Endothelial cell of umbilical vein (primary cell): ENCODE data around the gene KMT5B. TPM values are rescaled to one million over a fixed set of nuclear protein-coding genes. Genes with fewer than 3 reads are reported as not detected.

ENCODE experiments used
- BruUV-seq: library from RNA; stranded (reverse); fragments of 400-500 nt; replicated peaks from 2 replicates; lab custom pipeline; 2021; lab: Mats Ljungman, UMichigan
- CTCF ChIA-PET: fragments of 300-600, 350-600 bp; sonication (Branson Sonifier 250); formaldehyde crosslinking; loops from one replicate; lab custom pipeline; 2021; ENCODE audit warnings: antibody characterized with exemption, inconsistent platforms; lab: Charles Lee
- POLR2A ChIA-PET: fragments of 300-600, 350-600 bp; sonication (Branson Sonifier 250); formaldehyde crosslinking; loops from one replicate; lab custom pipeline; 2021; ENCODE audit warnings: antibody characterized with exemption, inconsistent platforms; lab: Charles Lee
- DNase-seq: peaks from one replicate; pipeline ENCODE4 v3.0.0-alpha.2; 2011; ENCODE audit warnings: low read depth, low spot score
- FAIRE-seq: peaks from 2 replicates; lab custom pipeline; 2011; peaks lifted over from hg19 to GRCh38; lab: Jason Lieb, UNC
- H2AFZ ChIP-seq: 2 replicates; pipeline ENCODE4 v1.6.0; 2012; ENCODE audit warnings: low read depth, low read length, control low read depth, inconsistent platforms
- H3K27ac ChIP-seq: 2 replicates; pipeline ENCODE4 v1.5.1; 2011; ENCODE audit warnings: low read depth, mild to moderate bottlenecking, control low read depth, low read length, moderate library complexity; ENCODE audit not compliant: insufficient read depth
- H3K27me3 ChIP-seq, 2 experiments: 2 replicates each; pipeline versions ENCODE4 v1.6.0 to v1.6.1; 2011; ENCODE audit warnings: low read length in 2 of 2, mixed read lengths in 1 of 2; ENCODE audit not compliant: control insufficient read depth in 2 of 2, insufficient read depth in 2 of 2
- H3K36me3 ChIP-seq, 2 experiments: 2 replicates in 1 of 2; 3 replicates in 1 of 2; pipeline ENCODE4 v1.5.1; 2011; ENCODE audit warnings: low read length in 2 of 2, mild to moderate bottlenecking in 1 of 2, moderate library complexity in 1 of 2; ENCODE audit not compliant: control insufficient read depth in 2 of 2, insufficient read depth in 2 of 2; ENCODE audit errors: extremely low read depth in 1 of 2
- H3K4me1 ChIP-seq: 3 replicates; pipeline ENCODE4 v1.5.1; 2011; ENCODE audit warnings: mild to moderate bottlenecking, low read length; ENCODE audit not compliant: control insufficient read depth, insufficient read depth; ENCODE audit errors: extremely low read depth
- H3K4me2 ChIP-seq: 2 replicates; pipeline ENCODE4 v1.6.1; 2011; ENCODE audit warnings: low read length, control low read depth, mixed read lengths; ENCODE audit not compliant: insufficient read depth
- H3K4me3 ChIP-seq, 3 experiments: fragments of 200-600 bp in 1 of 3; sonication (generic), shearing (Covaris generic) in 1 of 3; replicated peaks in 1 of 3; 2 replicates each; pipeline ENCODE4 v1.5.1; 2011 to 2016; ENCODE audit warnings: control low read depth in 3 of 3, low read length in 3 of 3, mild to moderate bottlenecking in 2 of 3, inconsistent platforms in 1 of 3, low read depth in 1 of 3, moderate library complexity in 1 of 3; ENCODE audit not compliant: insufficient read depth in 1 of 3
- H3K79me2 ChIP-seq: 2 replicates; pipeline ENCODE4 v1.6.0; 2012; ENCODE audit warnings: low read length, inconsistent platforms; ENCODE audit not compliant: control insufficient read depth, insufficient read depth
- H3K9ac ChIP-seq: replicated peaks from 2 replicates; pipeline ENCODE3; 2011; ENCODE audit warnings: low read length, control low read depth; ENCODE audit not compliant: insufficient read depth; ENCODE audit errors: extremely low read depth
- H3K9me1 ChIP-seq: replicated peaks from 3 replicates; pipeline ENCODE4 v1.6.0; 2011; ENCODE audit warnings: mild to moderate bottlenecking, low read length; ENCODE audit not compliant: control insufficient read depth, insufficient read depth; ENCODE audit errors: extremely low read depth
- H3K9me3 ChIP-seq: replicated peaks from 2 replicates; pipeline ENCODE4 v1.5.1; 2012; ENCODE audit warnings: low read length, inconsistent platforms; ENCODE audit not compliant: control insufficient read depth, insufficient read depth
- H4K20me1 ChIP-seq: replicated peaks from 2 replicates; pipeline ENCODE3; 2011; ENCODE audit warnings: mild to moderate bottlenecking, low read length; ENCODE audit not compliant: control insufficient read depth, insufficient read depth; ENCODE audit errors: extremely low read depth
- CTCF ChIP-seq, 2 donors: IDR thresholded peaks; 1 replicate in 1 of 2; 2 replicates in 1 of 2; pipeline ENCODE4 v1.5.1; 2011; ENCODE audit warnings: low read length in 2 of 2, mild to moderate bottlenecking in 2 of 2, moderate library complexity in 2 of 2, control low read depth in 1 of 2, inconsistent platforms in 1 of 2, low read depth in 1 of 2; ENCODE audit not compliant: insufficient read depth in 1 of 2; ENCODE audit errors: extremely low read depth in 1 of 2
- EZH2 ChIP-seq: IDR thresholded peaks from 2 replicates; pipeline ENCODE4 v1.6.1; 2012; ENCODE audit warnings: borderline replicate concordance, low read depth, mild to moderate bottlenecking, moderate library complexity, low read length, inconsistent platforms; ENCODE audit not compliant: severe bottlenecking
- FOS ChIP-seq: IDR thresholded peaks from 2 replicates; pipeline ENCODE4 v1.6.1; 2011; ENCODE audit warnings: mild to moderate bottlenecking, low read length, moderate library complexity, borderline replicate concordance; ENCODE audit not compliant: insufficient read depth
- GATA2 ChIP-seq: IDR thresholded peaks from 2 replicates; pipeline ENCODE4 v1.7.0; 2011; ENCODE audit warnings: low read depth, mild to moderate bottlenecking, moderate library complexity, mixed read lengths, low read length; ENCODE audit not compliant: insufficient read length, insufficient read depth
- MYC ChIP-seq: IDR thresholded peaks from one replicate; pipeline ENCODE4 v1.6.1; 2011; ENCODE audit warnings: mild to moderate bottlenecking, low read depth, low read length
- POLR2A ChIP-seq: IDR thresholded peaks from 2 replicates; pipeline ENCODE4 v1.6.1; 2012; ENCODE audit warnings: low read depth, mild to moderate bottlenecking, control low read depth, low read length
- dilution Hi-C: fragments of 300-500 bp; cut with MboI; formaldehyde crosslinking; loops from one replicate; pipeline ENCODE4 v1.15.0; 2019; ENCODE audit warnings: low sequenced_read_pairs; ENCODE audit not compliant: extremely low pct_ligation_motif_present
- intact Hi-C: fragments of 100-400 bp; cut with micrococcal nuclease; formaldehyde crosslinking; loops from one replicate; pipeline ENCODE4 v1.10.0; 2022
- polyA plus RNA-seq, 4 experiments: library from polyadenylated mRNA; depleted of rRNA in 3 of 4; stranded (reverse) in 3 of 4; unstranded in 1 of 4; fragments of >200 nt; gene quantifications; 2 replicates each; pipeline versions ENCODE4 v1.2.1 to v1.2.3, GENCODE V29; 2011 to 2012; ENCODE audit warnings: missing spikeins in 1 of 4
- total RNA-seq: library from RNA; stranded (reverse); gene quantifications from 2 replicates; pipeline ENCODE4 v1.2.3, GENCODE V29; 2021

KMT5B gene
- total and polyA plus RNA-seq, 2 donors (not counting 3 experiments of a cell fraction or from before 2014, with no cell fraction given) = 10.1 to 36.3 TPM

- no peak overlapping the region for H3K4me3 ChIP-seq
- no peak overlapping the region for H3K4me2 ChIP-seq
- H3K27me3 ChIP-seq = no peaks in the 10 kb centered on the region
- dilution Hi-C loops (no loop called here), intact Hi-C loops (no loop called here)
- no peaks in the 10 kb centered on the region for H3K9me3 ChIP-seq
- no peaks in the 10 kb centered on the region for H3K36me3 ChIP-seq
- H4K20me1 ChIP-seq = no peaks in the 10 kb centered on the region
- H3K79me2 ChIP-seq = no peaks in the 10 kb centered on the region
- H3K4me1 ChIP-seq = peaks cover 8% of the 10 kb centered on the region
- no peak overlapping the region for H2AFZ ChIP-seq
- BruUV-seq = no TSS peak
- DNase-seq = no peak
- no peak overlapping the region for H3K9ac ChIP-seq
- no peaks in the 10 kb centered on the region for H3K9me1 ChIP-seq
- POLR2A ChIA-PET = no interaction called here
- no peak for FAIRE-seq
- CTCF ChIA-PET = interaction anchor here (1.3 kb wide), 1 partner anchor 14 kb away, joined by 3 read pairs; no protein-coding TSS in a partner anchor
- H3K27ac ChIP-seq = no peak overlapping the region
- TF ChIP-seq EZH2 = no peak
- TF ChIP-seq FOS = no peak
- TF ChIP-seq POLR2A = no peak
- no peak for TF ChIP-seq GATA2
- TF ChIP-seq CTCF (IDR thresholded peaks at IDR 0.05; ENCODE audit: extremely low read depth in 1 of 2, insufficient read depth in 1 of 2, low read depth in 1 of 2, low read length in 2 of 2) = no peak
- no peak for TF ChIP-seq MYC
Observed at GRCh38 chr11:68142028-68142412, 71.1 kb downstream of the KMT5B start.
